ENCODE results near the gene MCL1. TPM values are rescaled to one million over a fixed set of nuclear protein-coding genes. Genes with fewer than 3 reads are reported as not detected.

The MCL1 gene
- total and polyA plus RNA-seq, 10 of the 15 experiments (the other 5 are each of a cell fraction or from before 2014, with no cell fraction given), result 18.1 to 148 (median 86.4) TPM

DNA sequence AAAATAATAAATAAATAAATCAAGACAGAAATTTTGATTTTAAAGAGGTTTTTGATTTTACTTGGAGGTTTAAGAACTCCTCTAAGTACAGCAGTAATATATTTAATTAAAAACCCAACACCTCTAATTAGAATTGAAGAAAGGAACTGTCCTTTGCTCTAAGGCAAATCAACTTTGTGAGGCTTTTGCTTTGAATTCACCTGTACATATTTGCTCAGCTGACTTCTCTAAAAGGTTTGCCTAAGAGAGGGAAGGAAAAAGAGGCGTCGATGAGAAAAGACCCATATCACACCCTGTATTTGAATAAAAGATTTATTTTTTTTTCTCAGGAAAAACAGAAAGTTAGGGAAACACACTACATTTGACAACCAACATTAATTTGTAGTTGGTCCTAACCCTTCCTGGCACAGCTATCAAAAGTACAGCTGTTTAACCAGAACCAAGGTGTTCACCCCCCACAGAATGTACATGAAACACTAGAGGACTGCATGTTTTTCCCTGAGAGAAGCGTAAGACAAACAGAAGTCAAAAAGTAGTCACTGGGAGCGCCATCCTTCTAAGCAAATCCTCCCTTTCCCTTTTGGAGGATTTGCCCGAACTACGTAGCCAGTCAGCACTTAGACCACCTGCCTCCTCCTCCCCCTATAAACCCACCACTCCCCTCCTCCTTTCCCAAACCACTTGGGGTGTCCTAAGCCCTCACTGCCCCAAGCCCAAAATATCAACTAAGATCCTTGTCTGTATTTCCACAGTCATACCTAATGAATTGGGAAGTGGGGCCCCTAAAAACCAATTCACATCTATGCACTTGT lies 4.9 kb downstream of the MCL1 start (continued):
- TF ChIP-seq, protein P1, sequence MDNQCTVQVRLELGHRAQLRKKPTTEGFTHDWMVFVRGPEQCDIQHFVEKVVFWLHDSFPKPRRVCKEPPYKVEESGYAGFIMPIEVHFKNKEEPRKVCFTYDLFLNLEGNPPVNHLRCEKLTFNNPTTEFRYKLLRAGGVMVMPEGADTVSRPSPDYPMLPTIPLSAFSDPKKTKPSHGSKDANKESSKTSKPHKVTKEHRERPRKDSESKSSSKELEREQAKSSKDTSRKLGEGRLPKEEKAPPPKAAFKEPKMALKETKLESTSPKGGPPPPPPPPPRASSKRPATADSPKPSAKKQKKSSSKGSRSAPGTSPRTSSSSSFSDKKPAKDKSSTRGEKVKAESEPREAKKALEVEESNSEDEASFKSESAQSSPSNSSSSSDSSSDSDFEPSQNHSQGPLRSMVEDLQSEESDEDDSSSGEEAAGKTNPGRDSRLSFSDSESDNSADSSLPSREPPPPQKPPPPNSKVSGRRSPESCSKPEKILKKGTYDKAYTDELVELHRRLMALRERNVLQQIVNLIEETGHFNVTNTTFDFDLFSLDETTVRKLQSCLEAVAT (IDR thresholded peaks at IDR 0.05), result no peak
- TF ChIP-seq, protein P2, sequence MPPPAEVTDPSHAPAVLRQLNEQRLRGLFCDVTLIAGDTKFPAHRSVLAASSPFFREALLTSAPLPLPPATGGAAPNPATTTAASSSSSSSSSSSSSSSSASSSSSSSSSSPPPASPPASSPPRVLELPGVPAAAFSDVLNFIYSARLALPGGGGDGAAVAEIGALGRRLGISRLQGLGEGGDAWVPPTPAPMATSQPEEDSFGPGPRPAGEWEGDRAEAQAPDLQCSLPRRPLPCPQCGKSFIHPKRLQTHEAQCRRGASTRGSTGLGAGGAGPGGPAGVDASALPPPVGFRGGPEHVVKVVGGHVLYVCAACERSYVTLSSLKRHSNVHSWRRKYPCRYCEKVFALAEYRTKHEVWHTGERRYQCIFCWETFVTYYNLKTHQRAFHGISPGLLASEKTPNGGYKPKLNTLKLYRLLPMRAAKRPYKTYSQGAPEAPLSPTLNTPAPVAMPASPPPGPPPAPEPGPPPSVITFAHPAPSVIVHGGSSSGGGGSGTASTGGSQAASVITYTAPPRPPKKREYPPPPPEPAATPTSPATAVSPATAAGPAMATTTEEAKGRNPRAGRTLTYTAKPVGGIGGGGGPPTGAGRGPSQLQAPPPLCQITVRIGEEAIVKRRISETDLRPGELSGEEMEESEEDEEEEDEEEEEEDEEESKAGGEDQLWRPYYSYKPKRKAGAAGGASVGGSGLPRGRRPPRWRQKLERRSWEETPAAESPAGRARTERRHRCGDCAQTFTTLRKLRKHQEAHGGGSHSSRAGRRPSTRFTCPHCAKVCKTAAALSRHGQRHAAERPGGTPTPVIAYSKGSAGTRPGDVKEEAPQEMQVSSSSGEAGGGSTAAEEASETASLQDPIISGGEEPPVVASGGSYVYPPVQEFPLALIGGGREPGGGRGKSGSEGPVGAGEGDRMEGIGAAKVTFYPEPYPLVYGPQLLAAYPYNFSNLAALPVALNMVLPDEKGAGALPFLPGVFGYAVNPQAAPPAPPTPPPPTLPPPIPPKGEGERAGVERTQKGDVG (CRISPR knock-in tag; IDR thresholded peaks at IDR 0.05), result no peak
- no peak for TF ChIP-seq WRNIP1 (IDR thresholded peaks at IDR 0.05; ENCODE audit: borderline replicate concordance, low read depth, low read length)
- 0 out of 2 replicates have a peak, but pooled peaks have one; percentile 23 for TF ChIP-seq IRF4 (IDR thresholded peaks at IDR 0.05; ENCODE audit: low read depth, low read length)
- no peak for TF ChIP-seq ATF7 (IDR thresholded peaks at IDR 0.05; ENCODE audit: low read depth)
- TF ChIP-seq, protein P3, sequence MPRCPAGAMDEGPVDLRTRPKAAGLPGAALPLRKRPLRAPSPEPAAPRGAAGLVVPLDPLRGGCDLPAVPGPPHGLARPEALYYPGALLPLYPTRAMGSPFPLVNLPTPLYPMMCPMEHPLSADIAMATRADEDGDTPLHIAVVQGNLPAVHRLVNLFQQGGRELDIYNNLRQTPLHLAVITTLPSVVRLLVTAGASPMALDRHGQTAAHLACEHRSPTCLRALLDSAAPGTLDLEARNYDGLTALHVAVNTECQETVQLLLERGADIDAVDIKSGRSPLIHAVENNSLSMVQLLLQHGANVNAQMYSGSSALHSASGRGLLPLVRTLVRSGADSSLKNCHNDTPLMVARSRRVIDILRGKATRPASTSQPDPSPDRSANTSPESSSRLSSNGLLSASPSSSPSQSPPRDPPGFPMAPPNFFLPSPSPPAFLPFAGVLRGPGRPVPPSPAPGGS (IDR thresholded peaks at IDR 0.05; ENCODE audit: borderline replicate concordance, insufficient read depth, low read depth, low read length, poor library complexity, severe bottlenecking), result no peak
- no peak for TF ChIP-seq BHLHE40 (IDR thresholded peaks at IDR 0.05; ENCODE audit: borderline replicate concordance in 1 of 2, low read depth in 2 of 2, low read length in 1 of 2)
- TF ChIP-seq BRCA1 (IDR thresholded peaks at IDR 0.05; ENCODE audit: low read depth, low read length), result no peak
- TF ChIP-seq HDGF (IDR thresholded peaks at IDR 0.05), result peak; percentile 52; the same call in 1 of the 2 replicates
- TF ChIP-seq, protein P4, sequence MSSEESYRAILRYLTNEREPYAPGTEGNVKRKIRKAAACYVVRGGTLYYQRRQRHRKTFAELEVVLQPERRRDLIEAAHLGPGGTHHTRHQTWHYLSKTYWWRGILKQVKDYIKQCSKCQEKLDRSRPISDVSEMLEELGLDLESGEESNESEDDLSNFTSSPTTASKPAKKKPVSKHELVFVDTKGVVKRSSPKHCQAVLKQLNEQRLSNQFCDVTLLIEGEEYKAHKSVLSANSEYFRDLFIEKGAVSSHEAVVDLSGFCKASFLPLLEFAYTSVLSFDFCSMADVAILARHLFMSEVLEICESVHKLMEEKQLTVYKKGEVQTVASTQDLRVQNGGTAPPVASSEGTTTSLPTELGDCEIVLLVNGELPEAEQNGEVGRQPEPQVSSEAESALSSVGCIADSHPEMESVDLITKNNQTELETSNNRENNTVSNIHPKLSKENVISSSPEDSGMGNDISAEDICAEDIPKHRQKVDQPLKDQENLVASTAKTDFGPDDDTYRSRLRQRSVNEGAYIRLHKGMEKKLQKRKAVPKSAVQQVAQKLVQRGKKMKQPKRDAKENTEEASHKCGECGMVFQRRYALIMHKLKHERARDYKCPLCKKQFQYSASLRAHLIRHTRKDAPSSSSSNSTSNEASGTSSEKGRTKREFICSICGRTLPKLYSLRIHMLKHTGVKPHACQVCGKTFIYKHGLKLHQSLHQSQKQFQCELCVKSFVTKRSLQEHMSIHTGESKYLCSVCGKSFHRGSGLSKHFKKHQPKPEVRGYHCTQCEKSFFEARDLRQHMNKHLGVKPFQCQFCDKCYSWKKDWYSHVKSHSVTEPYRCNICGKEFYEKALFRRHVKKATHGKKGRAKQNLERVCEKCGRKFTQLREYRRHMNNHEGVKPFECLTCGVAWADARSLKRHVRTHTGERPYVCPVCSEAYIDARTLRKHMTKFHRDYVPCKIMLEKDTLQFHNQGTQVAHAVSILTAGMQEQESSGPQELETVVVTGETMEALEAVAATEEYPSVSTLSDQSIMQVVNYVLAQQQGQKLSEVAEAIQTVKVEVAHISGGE (CRISPR knock-in tag; IDR thresholded peaks at IDR 0.05), result no peak
- no peak for TF ChIP-seq YY1 (IDR thresholded peaks at IDR 0.05; ENCODE audit: low read depth, low read length)
- TF ChIP-seq SREBF1 (IDR thresholded peaks at IDR 0.05; ENCODE audit: low read length), result no peak
- TF ChIP-seq RELA (IDR thresholded peaks at IDR 0.05; ENCODE audit: borderline replicate concordance, partially characterized antibody), result no peak
- TF ChIP-seq POLR2AphosphoS5 (IDR thresholded peaks at IDR 0.05; ENCODE audit: low read length), result peak; percentile 86
- TF ChIP-seq SMAD5 (IDR thresholded peaks at IDR 0.05; ENCODE audit: low read depth), result no peak
- TF ChIP-seq KDM1A (IDR thresholded peaks at IDR 0.05; ENCODE audit: borderline replicate concordance), result no peak
- no peak for TF ChIP-seq ZNF384 (IDR thresholded peaks at IDR 0.05; ENCODE audit: borderline replicate concordance, low read depth, low read length)
